ENCODE results near the gene GOLGA8A.

DNA sequence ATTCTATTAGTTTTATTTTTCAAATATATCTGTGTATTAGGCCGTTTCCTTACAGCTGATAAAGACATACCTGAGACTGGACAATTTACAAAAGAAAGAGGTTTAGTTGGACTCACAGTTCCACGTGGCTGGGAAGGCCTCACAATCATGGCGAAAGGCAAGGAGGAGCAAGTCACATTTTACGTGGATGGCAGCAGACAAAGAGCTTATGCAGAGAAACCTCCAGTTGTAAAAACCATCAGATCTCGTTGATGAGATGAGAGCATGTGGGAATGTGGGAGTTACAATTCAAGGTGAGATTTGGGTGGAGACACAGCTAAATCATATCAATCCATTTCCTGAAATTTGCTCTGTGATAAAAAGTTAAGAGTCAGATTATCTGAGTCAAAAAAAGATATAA is 2.3 kb upstream of the GOLGA8A start:
- TF ChIP-seq ZSCAN20 (CRISPR knock-in tag; IDR thresholded peaks at IDR 0.05) (no peak), CTCF (IDR thresholded peaks at IDR 0.05) (no peak), RFX5 (IDR thresholded peaks at IDR 0.05) (no peak), E2F6 (IDR thresholded peaks at IDR 0.05; ENCODE audit: borderline replicate concordance, low read depth) (no peak), POLR2AphosphoS2 (conservative IDR thresholded peaks at IDR 0.05; ENCODE audit: low read length) (no peak)
- TF ChIP-seq, protein P1, sequence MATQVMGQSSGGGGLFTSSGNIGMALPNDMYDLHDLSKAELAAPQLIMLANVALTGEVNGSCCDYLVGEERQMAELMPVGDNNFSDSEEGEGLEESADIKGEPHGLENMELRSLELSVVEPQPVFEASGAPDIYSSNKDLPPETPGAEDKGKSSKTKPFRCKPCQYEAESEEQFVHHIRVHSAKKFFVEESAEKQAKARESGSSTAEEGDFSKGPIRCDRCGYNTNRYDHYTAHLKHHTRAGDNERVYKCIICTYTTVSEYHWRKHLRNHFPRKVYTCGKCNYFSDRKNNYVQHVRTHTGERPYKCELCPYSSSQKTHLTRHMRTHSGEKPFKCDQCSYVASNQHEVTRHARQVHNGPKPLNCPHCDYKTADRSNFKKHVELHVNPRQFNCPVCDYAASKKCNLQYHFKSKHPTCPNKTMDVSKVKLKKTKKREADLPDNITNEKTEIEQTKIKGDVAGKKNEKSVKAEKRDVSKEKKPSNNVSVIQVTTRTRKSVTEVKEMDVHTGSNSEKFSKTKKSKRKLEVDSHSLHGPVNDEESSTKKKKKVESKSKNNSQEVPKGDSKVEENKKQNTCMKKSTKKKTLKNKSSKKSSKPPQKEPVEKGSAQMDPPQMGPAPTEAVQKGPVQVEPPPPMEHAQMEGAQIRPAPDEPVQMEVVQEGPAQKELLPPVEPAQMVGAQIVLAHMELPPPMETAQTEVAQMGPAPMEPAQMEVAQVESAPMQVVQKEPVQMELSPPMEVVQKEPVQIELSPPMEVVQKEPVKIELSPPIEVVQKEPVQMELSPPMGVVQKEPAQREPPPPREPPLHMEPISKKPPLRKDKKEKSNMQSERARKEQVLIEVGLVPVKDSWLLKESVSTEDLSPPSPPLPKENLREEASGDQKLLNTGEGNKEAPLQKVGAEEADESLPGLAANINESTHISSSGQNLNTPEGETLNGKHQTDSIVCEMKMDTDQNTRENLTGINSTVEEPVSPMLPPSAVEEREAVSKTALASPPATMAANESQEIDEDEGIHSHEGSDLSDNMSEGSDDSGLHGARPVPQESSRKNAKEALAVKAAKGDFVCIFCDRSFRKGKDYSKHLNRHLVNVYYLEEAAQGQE (IDR thresholded peaks at IDR 0.05): no peak
